HEK293 (cell line): ENCODE results near the gene MTFMT.

ENCODE experiments used
- CTCF ChIA-PET: fragments of 350-600 bp; formaldehyde crosslinking; extraction: SDS; loops from one replicate; lab custom pipeline; 2021; ENCODE audit warnings: antibody characterized with exemption; lab: Yijun Ruan, JAX
- POLR2A ChIA-PET: fragments of 300-600 bp; formaldehyde crosslinking; extraction: SDS; loops from one replicate; lab custom pipeline; 2020; ENCODE audit warnings: antibody characterized with exemption, inconsistent platforms; lab: Yijun Ruan, JAX
- H3K27ac ChIP-seq: fragments of 200-500 bp; sonication (Bioruptor generic); 2 replicates; pipeline ENCODE4 v1.5.1; 2014; ENCODE audit warnings: low read depth, low read length, control low read depth, inconsistent platforms; ENCODE audit errors: extremely low read depth
- H3K36me3 ChIP-seq, 2 experiments: fragments of 200-500 bp in 1 of 2; sonication (Bioruptor generic) in 1 of 2; 1 replicate in 1 of 2; 2 replicates in 1 of 2; pipeline ENCODE4 v1.5.1; 2014 to 2017; ENCODE audit warnings: inconsistent platforms in 2 of 2, low read length in 2 of 2; ENCODE audit not compliant: control insufficient read depth in 2 of 2, insufficient read depth in 1 of 2
- H3K4me1 ChIP-seq: fragments of 200-500 bp; sonication (Bioruptor generic); 2 replicates; pipeline ENCODE4 v1.5.1; 2014; ENCODE audit warnings: mild to moderate bottlenecking, low read length, inconsistent platforms; ENCODE audit not compliant: control insufficient read depth, insufficient read depth
- H3K4me3 ChIP-seq: 2 replicates; pipeline ENCODE4 v1.5.1; 2011; ENCODE audit warnings: low read depth, mild to moderate bottlenecking, control low read depth, low read length, moderate library complexity
- H3K9me3 ChIP-seq: fragments of 200-500 bp; sonication (Bioruptor generic); 2 replicates; pipeline ENCODE4 v1.5.1; 2014; ENCODE audit warnings: low read depth, low read length, inconsistent platforms; ENCODE audit not compliant: control insufficient read depth, insufficient read depth
- BCL11A ChIP-seq: fragments of 450-650 bp; formaldehyde crosslinking; IDR thresholded peaks from 2 replicates; pipeline ENCODE4 v1.5.1; 2016; ENCODE audit warnings: low read depth, missing biosample characterization, missing genetic modification characterization
- KLF8 ChIP-seq: fragments of 450-650 bp; formaldehyde crosslinking; IDR thresholded peaks from 2 replicates; pipeline ENCODE4 v1.5.1; 2016; ENCODE audit warnings: missing biosample characterization, missing genetic modification characterization
- SP7 ChIP-seq: fragments of 450-650 bp; formaldehyde crosslinking; IDR thresholded peaks from 2 replicates; pipeline ENCODE4 v1.5.1; 2016; ENCODE audit warnings: missing biosample characterization, missing genetic modification characterization
- ZBTB17 ChIP-seq: fragments of 450-650 bp; formaldehyde crosslinking; IDR thresholded peaks from 2 replicates; pipeline ENCODE4 v1.5.1; 2016; ENCODE audit warnings: missing biosample characterization, missing genetic modification characterization
- ZBTB21 ChIP-seq: fragments of 450-650 bp; formaldehyde crosslinking; IDR thresholded peaks from 2 replicates; pipeline ENCODE4 v1.5.1; 2017; ENCODE audit warnings: missing biosample characterization, missing genetic modification characterization
- ZBTB26 ChIP-seq: fragments of 450-650 bp; formaldehyde crosslinking; optimal IDR thresholded peaks from 2 replicates; pipeline ENCODE3; 2016; ENCODE audit warnings: missing biosample characterization, mild to moderate bottlenecking, missing genetic modification characterization
- ZNF138 ChIP-seq: fragments of 450-650 bp; formaldehyde crosslinking; IDR thresholded peaks from 2 replicates; pipeline ENCODE4 v1.5.1; 2016; ENCODE audit warnings: missing biosample characterization, missing genetic modification characterization, borderline replicate concordance
- ZNF169 ChIP-seq: fragments of 450-650 bp; formaldehyde crosslinking; IDR thresholded peaks from 2 replicates; pipeline ENCODE4 v1.5.1; 2016; ENCODE audit warnings: missing biosample characterization, missing genetic modification characterization
- ZNF2 ChIP-seq: fragments of 450-650 bp; formaldehyde crosslinking; IDR thresholded peaks from 2 replicates; pipeline ENCODE4 v1.5.1; 2016; ENCODE audit warnings: missing biosample characterization, missing genetic modification characterization
- ZNF202 ChIP-seq: fragments of 450-650 bp; formaldehyde crosslinking; IDR thresholded peaks from 2 replicates; pipeline ENCODE4 v1.5.1; 2016; ENCODE audit warnings: missing biosample characterization, missing genetic modification characterization, borderline replicate concordance
- ZNF248 ChIP-seq: fragments of 450-650 bp; formaldehyde crosslinking; IDR thresholded peaks from 2 replicates; pipeline ENCODE4 v1.5.1; 2017; ENCODE audit warnings: missing biosample characterization, missing genetic modification characterization
- ZNF274 ChIP-seq, 2 experiments: fragments of 200-500 bp in 1 of 2; fragments of 450-650 bp in 1 of 2; sonication (Bioruptor generic) in 1 of 2; formaldehyde crosslinking in 1 of 2; IDR thresholded peaks; 2 replicates each; pipeline versions ENCODE4 v1.5.1 to v1.6.1; 2014 to 2016; ENCODE audit warnings: borderline replicate concordance in 1 of 2, inconsistent platforms in 1 of 2, low read length in 1 of 2, missing biosample characterization in 1 of 2, missing genetic modification characterization in 1 of 2
- ZNF350 ChIP-seq: fragments of 450-650 bp; formaldehyde crosslinking; IDR thresholded peaks from 2 replicates; pipeline ENCODE4 v1.5.0; 2017; ENCODE audit warnings: missing biosample characterization, mild to moderate bottlenecking, missing genetic modification characterization
- ZNF354C ChIP-seq: fragments of 450-650 bp; formaldehyde crosslinking; IDR thresholded peaks from 2 replicates; pipeline ENCODE4 v1.5.1; 2016; ENCODE audit warnings: missing biosample characterization, missing genetic modification characterization, low read depth, borderline replicate concordance
- ZNF366 ChIP-seq: fragments of 450-650 bp; formaldehyde crosslinking; conservative IDR thresholded peaks from 2 replicates; pipeline ENCODE4 v1.5.1; 2016; ENCODE audit warnings: missing biosample characterization, missing genetic modification characterization
- ZNF433 ChIP-seq: fragments of 450-650 bp; formaldehyde crosslinking; IDR thresholded peaks from 2 replicates; pipeline ENCODE4 v1.5.1; 2016; ENCODE audit warnings: missing biosample characterization, missing genetic modification characterization, low read depth
- ZNF514 ChIP-seq: fragments of 450-650 bp; formaldehyde crosslinking; IDR thresholded peaks from 2 replicates; pipeline ENCODE4 v1.5.1; 2016; ENCODE audit warnings: missing biosample characterization, missing genetic modification characterization
- ZNF558 ChIP-seq: fragments of 450-650 bp; formaldehyde crosslinking; IDR thresholded peaks from 2 replicates; pipeline ENCODE4 v1.5.1; 2016; ENCODE audit warnings: missing biosample characterization, missing genetic modification characterization
- ZNF560 ChIP-seq: fragments of 450-650 bp; formaldehyde crosslinking; IDR thresholded peaks from 2 replicates; pipeline ENCODE4 v1.5.1; 2017; ENCODE audit warnings: missing biosample characterization, missing genetic modification characterization, borderline replicate concordance
- ZNF561 ChIP-seq: fragments of 450-650 bp; IDR thresholded peaks from 2 replicates; pipeline ENCODE4 v1.5.1; 2018; ENCODE audit warnings: missing biosample characterization, missing genetic modification characterization, borderline replicate concordance
- ZNF600 ChIP-seq: fragments of 450-650 bp; formaldehyde crosslinking; IDR thresholded peaks from 2 replicates; pipeline ENCODE4 v1.5.1; 2016; ENCODE audit warnings: missing biosample characterization, missing genetic modification characterization
- ZNF610 ChIP-seq: fragments of 450-650 bp; formaldehyde crosslinking; IDR thresholded peaks from 2 replicates; pipeline ENCODE4 v1.5.1; 2016; ENCODE audit warnings: missing biosample characterization, missing genetic modification characterization, borderline replicate concordance
- ZNF768 ChIP-seq: fragments of 450-650 bp; formaldehyde crosslinking; IDR thresholded peaks from 2 replicates; pipeline ENCODE4 v1.5.1; 2018; ENCODE audit warnings: missing biosample characterization, mild to moderate bottlenecking, missing genetic modification characterization
- ZNF776 ChIP-seq: fragments of 450-650 bp; formaldehyde crosslinking; IDR thresholded peaks from 2 replicates; pipeline ENCODE4 v1.5.0; 2017; ENCODE audit warnings: missing biosample characterization, missing genetic modification characterization, borderline replicate concordance
- ZNF792 ChIP-seq: fragments of 450-650 bp; formaldehyde crosslinking; IDR thresholded peaks from 2 replicates; pipeline ENCODE4 v1.5.1; 2016; ENCODE audit warnings: missing biosample characterization, missing genetic modification characterization

The MTFMT gene

GRCh38 chr15:64979252-64979710 is 50.2 kb downstream of the MTFMT start (continued):
- TF ChIP-seq SP7 (tag by site-specific recombination) (no peak), ZNF248 (tag by site-specific recombination) (no peak), ZNF274 (IDR thresholded peaks at IDR 0.05; ENCODE audit: low read length) (no peak), ZNF274 (tag by site-specific recombination; IDR thresholded peaks at IDR 0.05; ENCODE audit: borderline replicate concordance) (no peak), ZNF792 (no peak), ZNF600 (tag by site-specific recombination) (no peak)

- H3K36me3 ChIP-seq = peaks cover 18 to 50% of the 10 kb centered on the region in 2 experiments; a peak in 2 of 3 replicates
- CTCF ChIA-PET = interaction anchor here (0.7 kb wide), 1 partner anchor 37 kb away, joined by 3 read pairs; no protein-coding TSS in a partner anchor
- POLR2A ChIA-PET = no interaction called here
- H3K4me1 ChIP-seq = no peaks in the 10 kb centered on the region
- no peak overlapping the region for H3K4me3 ChIP-seq
- TF ChIP-seq ZNF768 (tag by site-specific recombination) (no peak), BCL11A (tag by site-specific recombination) (no peak), ZNF350 (tag by site-specific recombination) (no peak), ZNF138 (tag by site-specific recombination) (no peak), KLF8 (no peak), ZNF610 (tag by site-specific recombination) (no peak), ZNF558 (tag by site-specific recombination) (no peak), ZNF776 (tag by site-specific recombination) (no peak), ZBTB21 (no peak), ZNF560 (no peak), ZNF514 (tag by site-specific recombination) (no peak), ZNF561 (tag by site-specific recombination) (no peak)
- TF ChIP-seq, all 188 proteins: peak for 0
- Histone ChIP-seq H3K27ac (no peak overlapping the region), H3K9me3 (no peaks in the 10 kb centered on the region)
Observed at GRCh38 chr15:64975390-64975789, 54.0 kb downstream of the MTFMT start.

DNA sequence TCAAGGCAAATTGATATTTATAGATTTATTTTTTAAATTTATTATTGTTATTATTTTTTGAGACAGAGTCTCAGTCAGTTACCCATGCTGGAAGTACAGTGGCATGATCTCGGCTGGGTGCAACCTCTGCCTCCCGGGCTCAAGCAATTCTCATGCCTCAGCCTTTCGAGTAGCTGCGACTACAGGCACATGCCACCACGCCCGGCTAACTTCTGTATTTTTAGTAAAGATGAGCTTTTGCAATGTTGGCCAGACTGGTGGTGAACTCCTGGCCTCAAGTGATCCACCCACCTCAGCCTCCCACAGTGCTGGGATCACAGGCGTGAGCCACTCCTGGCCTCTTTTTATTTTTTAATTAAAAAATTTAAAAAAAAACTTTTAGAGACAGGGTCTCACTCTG is 58.7 kb downstream of the MTFMT start:
- ChIA-PET POLR2A (interaction anchor here (0.6 kb wide), 1 partner anchor 724 kb away, joined by 3 read pairs; no protein-coding TSS in a partner anchor), CTCF (interaction anchor here (0.6 kb wide), 1 partner anchor 348 kb away, joined by 3 read pairs; no protein-coding TSS in a partner anchor)
- no peaks in the 10 kb centered on the region for H3K4me1 ChIP-seq
- H3K27ac ChIP-seq = no peak overlapping the region
- no peaks in the 10 kb centered on the region for H3K9me3 ChIP-seq
- TF ChIP-seq ZBTB17 (tag by site-specific recombination) = no peak
- no peak for TF ChIP-seq ZNF433 (tag by site-specific recombination)
- TF ChIP-seq ZNF2 (tag by site-specific recombination) = no peak
- no peak for TF ChIP-seq ZNF169 (tag by site-specific recombination)
- TF ChIP-seq ZNF354C (tag by site-specific recombination) = no peak
- H3K36me3 ChIP-seq = peaks cover 16 to 49% of the 10 kb centered on the region in 2 experiments; a peak in 2 of 3 replicates
- H3K4me3 ChIP-seq = no peak overlapping the region

DNA sequence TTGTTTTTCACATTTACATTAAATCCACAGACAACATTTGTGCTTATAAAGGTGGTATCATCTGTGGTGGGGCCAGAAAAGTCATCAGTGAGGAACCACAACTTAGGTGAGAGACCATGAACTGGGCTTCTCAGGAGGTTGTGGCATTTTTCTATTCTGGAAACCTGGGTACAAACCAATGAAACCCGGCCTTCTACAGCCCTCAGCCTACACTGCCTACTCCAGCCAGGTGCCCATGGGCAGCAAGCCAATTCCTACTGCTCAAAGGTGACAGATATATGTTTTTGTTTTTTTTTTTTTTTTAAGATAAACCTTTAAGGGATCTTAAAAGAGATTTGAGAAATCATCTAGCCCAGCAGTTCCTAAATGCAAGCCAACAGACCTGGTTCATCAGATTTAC is 60.0 kb downstream of the MTFMT start:
- Histone ChIP-seq H3K9me3 (no peaks in the 10 kb centered on the region), H3K4me3 (no peak overlapping the region), H3K4me1 (no peaks in the 10 kb centered on the region), H3K27ac (no peak overlapping the region), H3K36me3 (peaks cover 15 to 57% of the 10 kb centered on the region in 2 experiments; a peak in 2 of 3 replicates)
- POLR2A ChIA-PET = no interaction called here
- CTCF ChIA-PET = no interaction called here
- no peak for TF ChIP-seq ZBTB26 (tag by site-specific recombination)
- no peak for TF ChIP-seq ZNF366 (tag by site-specific recombination)
- TF ChIP-seq ZNF202 (tag by site-specific recombination) = no peak
